Activated naive CD4-positive, alpha-beta T cell treated with anti-CD3 and anti-CD28 coated beads for 36 hours (primary cell): ENCODE results near the gene STK31. TPM values are rescaled to one million over a fixed set of nuclear protein-coding genes. Genes with fewer than 3 reads are reported as not detected.
A peak's percentile ranks its signal among the peaks of the same experiment; 100 is the strongest.
"Not testable (repeated sequence)": the region's sequence is repeated elsewhere in the genome, so short reads cannot be mapped to it uniquely, and the experiment has no call there.

Experiments
- CTCF ChIA-PET: fragments of 350-600 bp; sonication (Branson Sonifier 250); formaldehyde crosslinking; loops from one replicate; lab custom pipeline; 2021; ENCODE audit warnings: antibody characterized with exemption; lab: Charles Lee
- DNase-seq: peaks from one replicate; pipeline ENCODE4 v3.0.0-alpha.2; 2020
- H3K27ac Mint-ChIP-seq: one replicate; pipeline ENCODE4 v1.8.0; 2021; ENCODE audit warnings: mild to moderate bottlenecking, mixed read lengths
- H3K27me3 Mint-ChIP-seq: one replicate; pipeline ENCODE4 v1.8.0; 2021; ENCODE audit warnings: low read depth, mixed read lengths
- H3K36me3 Mint-ChIP-seq: one replicate; pipeline ENCODE4 v1.8.0; 2021; ENCODE audit warnings: low read depth, mixed read lengths
- H3K4me1 Mint-ChIP-seq: one replicate; pipeline ENCODE4 v1.8.0; 2021; ENCODE audit warnings: low read depth, mixed read lengths
- H3K4me3 Mint-ChIP-seq: one replicate; pipeline ENCODE4 v1.8.0; 2021; ENCODE audit warnings: mild to moderate bottlenecking, moderate library complexity, mixed read lengths
- H3K9me3 Mint-ChIP-seq: one replicate; pipeline ENCODE4 v1.8.0; 2021; ENCODE audit warnings: mixed read lengths
- intact Hi-C: fragments of 100-400 bp; cut with micrococcal nuclease; formaldehyde crosslinking; loops from one replicate; pipeline ENCODE4 v1.15.1; 2023
- total RNA-seq, 2 experiments: library from RNA; stranded (reverse); gene quantifications; one replicate each; pipeline ENCODE4 v1.2.3, GENCODE V29; 2021

Gene STK31
- not detected for total RNA-seq

- CTCF ChIA-PET, result interaction anchor here (0.5 to 5.2 kb wide), 4 partner anchors 15 to 163 kb away, joined by 3 to 78 read pairs (median 10); no protein-coding TSS in a partner anchor
- no peaks in the 10 kb centered on the region for H3K4me1 Mint-ChIP-seq
- no peak for DNase-seq
- H3K4me3 Mint-ChIP-seq, result no peak within 1 kb of the TSS
- H3K27me3 Mint-ChIP-seq, result peaks cover 2% of the 10 kb centered on the region
- no peak within 1 kb of the TSS for H3K27ac Mint-ChIP-seq
- intact Hi-C loops, result loop anchor here (10.0 kb wide), 1 partner anchor 955 kb away; no protein-coding TSS in a partner anchor
- peaks cover 12% of the 10 kb centered on the region for H3K36me3 Mint-ChIP-seq
- H3K9me3 Mint-ChIP-seq, result peaks cover 12% of the 10 kb centered on the region
Observed at GRCh38 chr7:23710000-23710399, at the start of gene STK31. Gene STK31, plus strand, starts transcription at chr7:23710219. Its CDS starts 67 bp downstream, at chr7:23710286.

DNA sequence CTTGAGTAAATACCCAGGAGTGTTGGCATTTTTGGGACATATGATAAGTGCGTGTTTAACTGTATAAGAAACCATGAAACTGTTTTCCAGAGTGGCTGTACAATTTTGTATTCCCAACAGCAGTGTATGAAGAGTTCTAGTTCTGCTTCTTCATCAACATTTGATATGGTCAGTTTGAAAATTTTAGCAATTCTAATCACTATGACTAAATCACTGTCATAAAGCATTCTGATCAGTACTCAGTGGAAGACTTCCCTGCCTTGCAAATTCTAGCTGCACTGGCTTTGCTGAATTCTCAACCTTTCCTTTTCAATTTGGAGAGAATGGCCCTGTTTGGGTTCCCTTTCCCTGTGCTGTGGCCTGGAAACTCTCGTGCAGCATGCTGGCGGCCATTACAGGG is 48.6 kb upstream of the STK31 start:
- peaks cover 10% of the 10 kb centered on the region for H3K9me3 Mint-ChIP-seq
- CTCF ChIA-PET, result no interaction called here
- no peak overlapping the region for H3K27ac Mint-ChIP-seq
- DNase-seq, result no peak
- intact Hi-C loops, result no loop called here
- no peak overlapping the region for H3K4me3 Mint-ChIP-seq
- no peaks in the 10 kb centered on the region for H3K27me3 Mint-ChIP-seq
- peaks cover 2% of the 10 kb centered on the region for H3K36me3 Mint-ChIP-seq
- no peaks in the 10 kb centered on the region for H3K4me1 Mint-ChIP-seq

- DNase-seq, result no peak
- Mint-ChIP-seq H3K4me1 (no peaks in the 10 kb centered on the region), H3K9me3 (peaks cover 10% of the 10 kb centered on the region), H3K27ac (no peak overlapping the region), H3K4me3 (no peak overlapping the region), H3K27me3 (no peaks in the 10 kb centered on the region), H3K36me3 (peaks cover 2% of the 10 kb centered on the region)
- intact Hi-C loops, result no loop called here
- CTCF ChIA-PET, result interaction anchor here (1.0 kb wide), 1 partner anchor 115 kb away, joined by 4 read pairs; no protein-coding TSS in a partner anchor
Observed at GRCh38 chr7:23662124-23662983, 47.7 kb upstream of the STK31 start.

DNA sequence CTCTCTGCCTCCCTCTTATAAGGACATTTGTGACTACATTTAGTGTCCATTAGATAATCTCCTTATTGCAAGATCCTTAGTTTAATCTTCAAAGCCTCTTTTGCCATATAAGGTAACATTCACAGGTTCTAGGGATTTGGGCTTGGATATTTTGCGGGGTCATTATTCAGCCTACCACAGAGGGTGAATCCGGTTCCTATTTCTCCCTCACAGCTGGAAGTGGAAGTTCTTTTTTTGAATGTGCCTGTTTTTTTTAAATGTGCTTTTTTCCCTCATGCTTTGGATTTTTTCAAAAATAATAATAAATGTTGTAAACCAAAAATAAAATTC is 47.1 kb upstream of the STK31 start:
- no peaks in the 10 kb centered on the region for H3K27me3 Mint-ChIP-seq
- no peak overlapping the region for H3K4me3 Mint-ChIP-seq
- H3K36me3 Mint-ChIP-seq, result peaks cover 2% of the 10 kb centered on the region
- no peaks in the 10 kb centered on the region for H3K4me1 Mint-ChIP-seq
- no peak overlapping the region for H3K27ac Mint-ChIP-seq
- CTCF ChIA-PET, result interaction anchor here (1.0 kb wide), 2 partner anchors 16 to 116 kb away, joined by 3 to 4 read pairs; no protein-coding TSS in a partner anchor
- intact Hi-C loops, result no loop called here
- DNase-seq, result no peak
- peaks cover 10% of the 10 kb centered on the region for H3K9me3 Mint-ChIP-seq

- Mint-ChIP-seq H3K36me3 (no peaks in the 10 kb centered on the region), H3K27ac (no peak overlapping the region), H3K9me3 (peaks cover 3% of the 10 kb centered on the region), H3K27me3 (no peaks in the 10 kb centered on the region), H3K4me3 (no peak overlapping the region), H3K4me1 (no peaks in the 10 kb centered on the region)
- DNase-seq, result no peak
- intact Hi-C loops, result no loop called here
- CTCF ChIA-PET, result interaction anchor here (1.0 kb wide), 1 partner anchor 15 kb away, joined by 3 read pairs; no protein-coding TSS in a partner anchor
Observed at GRCh38 chr7:23664122-23664521, 45.9 kb upstream of the STK31 start.

GRCh38 chr7:23672033-23672432 is 38.0 kb upstream of the STK31 start:
- Mint-ChIP-seq H3K4me1 (no peaks in the 10 kb centered on the region), H3K27ac (no peak overlapping the region), H3K9me3 (no peaks in the 10 kb centered on the region), H3K27me3 (peaks cover 11% of the 10 kb centered on the region), H3K4me3 (no peak overlapping the region), H3K36me3 (no peaks in the 10 kb centered on the region)
- CTCF ChIA-PET, result no interaction called here
- intact Hi-C loops, result no loop called here
- no peak for DNase-seq

- CTCF ChIA-PET, result interaction anchor here (0.6 to 1.9 kb wide), 6 partner anchors 10 to 133 kb away, joined by 3 to 7 read pairs (median 4); no protein-coding TSS in a partner anchor
- Mint-ChIP-seq H3K9me3 (no peaks in the 10 kb centered on the region), H3K27me3 (peaks cover 5% of the 10 kb centered on the region), H3K4me3 (peak within 1 kb of the TSS; percentile 80), H3K36me3 (peaks cover 3% of the 10 kb centered on the region), H3K4me1 (peaks cover 11% of the 10 kb centered on the region), H3K27ac (peak within 1 kb of the TSS; percentile 66)
- peak; percentile 86 for DNase-seq
- intact Hi-C loops, result loop anchor here (1.0 to 2.0 kb wide), 3 partner anchors 85 to 307 kb away; no protein-coding TSS in a partner anchor
Observed at GRCh38 chr7:23679898-23680413, 30.1 kb upstream of the STK31 start, which contains the start of gene FAM221A. Gene FAM221A, plus strand, starts transcription at chr7:23680199. Its CDS starts 20 bp downstream, at chr7:23680219.

DNA sequence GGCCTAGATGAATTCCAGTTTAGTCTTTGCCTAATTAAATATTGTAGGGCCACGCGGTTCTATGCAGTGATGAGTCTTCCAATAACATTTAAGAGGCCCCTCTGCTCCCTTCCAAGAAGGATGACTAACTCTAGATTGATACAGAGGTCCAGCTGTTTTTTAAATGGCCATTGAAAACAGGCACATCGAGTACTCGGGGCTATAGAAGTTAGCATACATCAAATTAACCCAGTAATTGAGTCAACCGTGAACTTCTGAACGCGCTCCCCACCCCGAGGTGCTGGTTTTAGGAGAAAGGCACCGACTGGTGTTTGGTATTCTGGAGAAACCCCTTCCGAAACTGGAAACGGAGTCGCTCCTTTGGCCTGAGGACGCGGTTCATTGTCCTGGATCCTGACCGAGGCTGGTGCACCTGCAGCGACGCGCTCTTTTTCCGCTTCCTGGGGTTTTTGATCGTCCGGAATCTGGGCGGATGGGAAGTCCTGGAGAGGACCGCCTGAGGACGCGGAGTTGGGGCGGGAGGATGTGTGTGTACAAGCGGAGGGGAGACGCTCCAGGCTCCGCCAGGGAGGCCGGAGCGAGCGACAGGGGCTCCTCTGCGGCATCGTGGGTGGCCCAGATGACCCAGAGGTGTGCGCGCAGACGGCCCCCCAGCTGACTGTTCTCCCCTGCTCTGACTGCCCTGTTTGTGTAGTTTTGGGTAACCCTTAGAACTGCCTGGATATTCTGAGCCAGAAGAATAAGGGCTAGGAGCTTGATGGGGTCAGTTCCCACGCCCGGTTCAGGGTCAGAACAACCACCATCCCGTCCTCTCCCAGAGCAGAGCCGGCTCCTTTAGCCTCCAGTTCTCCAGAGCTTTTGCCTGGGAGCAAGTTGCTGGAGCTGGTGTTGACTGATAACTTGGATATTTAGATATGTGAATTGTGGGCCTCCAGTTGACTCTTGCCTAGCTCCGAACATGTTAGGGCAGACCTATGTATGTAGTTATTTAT is 29.3 kb upstream of the STK31 start:
- Mint-ChIP-seq H3K27ac (peak overlapping the region; percentile 66), H3K4me3 (peak overlapping the region; percentile 80), H3K27me3 (no peaks in the 10 kb centered on the region), H3K4me1 (peaks cover 11% of the 10 kb centered on the region), H3K9me3 (no peaks in the 10 kb centered on the region), H3K36me3 (peaks cover 4% of the 10 kb centered on the region)
- peak; percentile 75 for DNase-seq
- CTCF ChIA-PET, result interaction anchor here (1.1 to 4.6 kb wide), 5 partner anchors 13 to 134 kb away, joined by 4 to 31 read pairs (median 6); no protein-coding TSS in a partner anchor
- intact Hi-C loops, result loop anchor here (1.0 to 2.0 kb wide), 3 partner anchors 85 to 307 kb away; no protein-coding TSS in a partner anchor

- DNase-seq, H3K9me3 Mint-ChIP-seq, H3K4me1 Mint-ChIP-seq, intact Hi-C loops, H3K4me3 Mint-ChIP-seq, H3K36me3 Mint-ChIP-seq, H3K27ac Mint-ChIP-seq, H3K27me3 Mint-ChIP-seq: not testable (repeated sequence)
- CTCF ChIA-PET, result interaction anchor here (1.0 to 4.6 kb wide), 3 partner anchors 10 to 113 kb away, joined by 3 to 31 read pairs (median 5); no protein-coding TSS in a partner anchor
Observed at GRCh38 chr7:23684041-23684440, 26.0 kb upstream of the STK31 start.

DNA sequence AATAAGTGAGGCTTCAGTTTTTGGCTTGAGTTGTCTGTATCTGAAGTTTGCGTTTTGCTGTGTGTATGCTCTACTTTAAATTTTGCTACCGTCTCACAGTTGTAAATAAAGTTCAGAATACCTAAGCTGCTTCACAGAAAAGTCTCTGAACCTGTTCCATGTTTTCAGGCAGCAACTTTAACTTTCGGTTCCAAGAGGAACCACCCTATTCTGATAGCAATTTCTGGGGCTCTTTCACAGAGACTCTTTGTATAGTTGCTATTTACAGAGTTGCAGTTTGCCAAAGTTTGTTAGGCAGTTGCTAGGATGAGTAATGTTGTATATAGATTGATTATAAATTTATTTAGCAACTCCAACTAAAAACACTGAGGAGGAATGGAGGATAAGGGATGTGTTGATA is 24.3 kb upstream of the STK31 start:
- Mint-ChIP-seq H3K27me3 (no peaks in the 10 kb centered on the region), H3K27ac (no peak overlapping the region), H3K4me1 (peaks cover 4% of the 10 kb centered on the region), H3K9me3 (no peaks in the 10 kb centered on the region), H3K36me3 (peaks cover 6% of the 10 kb centered on the region), H3K4me3 (no peak overlapping the region)
- intact Hi-C loops, result no loop called here
- CTCF ChIA-PET, result interaction anchor here (0.6 to 1.9 kb wide), 2 partner anchors 139 to 379 kb away, joined by 3 to 5 read pairs; no protein-coding TSS in a partner anchor
- DNase-seq, result no peak

DNA sequence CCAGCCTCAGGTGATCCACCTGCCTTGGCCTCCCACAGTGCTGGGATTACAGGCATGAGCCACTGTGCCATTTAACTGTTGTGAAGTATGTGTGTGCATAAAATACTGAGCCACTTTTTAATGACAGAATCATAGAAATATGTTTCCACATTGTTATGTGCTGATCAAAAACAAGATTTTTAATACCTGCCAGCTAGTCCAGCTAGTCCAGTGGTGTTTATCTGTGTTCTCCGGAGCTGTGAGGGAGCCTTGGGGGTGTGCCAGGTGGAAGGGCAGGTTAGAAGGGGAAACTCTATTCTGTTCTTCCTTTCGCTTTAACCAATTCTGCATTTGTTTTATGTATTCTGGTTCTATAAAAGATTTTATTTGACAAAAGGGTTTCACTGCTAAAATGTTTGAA is 23.0 kb upstream of the STK31 start:
- H3K36me3 Mint-ChIP-seq, result peaks cover 8% of the 10 kb centered on the region
- H3K27me3 Mint-ChIP-seq, result no peaks in the 10 kb centered on the region
- no peak overlapping the region for H3K4me3 Mint-ChIP-seq
- CTCF ChIA-PET, result interaction anchor here (0.8 to 2.0 kb wide), 4 partner anchors 10 to 140 kb away, joined by 3 to 7 read pairs (median 6); no protein-coding TSS in a partner anchor
- no peak overlapping the region for H3K27ac Mint-ChIP-seq
- no peak for DNase-seq
- no peaks in the 10 kb centered on the region for H3K4me1 Mint-ChIP-seq
- intact Hi-C loops, result no loop called here
- no peaks in the 10 kb centered on the region for H3K9me3 Mint-ChIP-seq
